LHCN-M2 (cell line): ENCODE measurements around the gene MKI67. TPM values are rescaled to one million over a fixed set of nuclear protein-coding genes. Genes with fewer than 3 reads are reported as not detected.
"Not testable (repeated sequence)": the region's sequence is repeated elsewhere in the genome, so short reads cannot be mapped to it uniquely, and the experiment has no call there.

ENCODE experiments used
- DNase-seq: peaks from one replicate; pipeline ENCODE4 v3.0.0-alpha.2; 2012; ENCODE audit warnings: low read depth
- total RNA-seq: library from RNA; depleted of rRNA; stranded (reverse); fragments of >200 nt; gene quantifications from 2 replicates; pipeline ENCODE4 v1.2.3, GENCODE V29; 2014

MKI67 gene
- total RNA-seq, 1 experiment from 2014 or later: 87.8 TPM

DNA sequence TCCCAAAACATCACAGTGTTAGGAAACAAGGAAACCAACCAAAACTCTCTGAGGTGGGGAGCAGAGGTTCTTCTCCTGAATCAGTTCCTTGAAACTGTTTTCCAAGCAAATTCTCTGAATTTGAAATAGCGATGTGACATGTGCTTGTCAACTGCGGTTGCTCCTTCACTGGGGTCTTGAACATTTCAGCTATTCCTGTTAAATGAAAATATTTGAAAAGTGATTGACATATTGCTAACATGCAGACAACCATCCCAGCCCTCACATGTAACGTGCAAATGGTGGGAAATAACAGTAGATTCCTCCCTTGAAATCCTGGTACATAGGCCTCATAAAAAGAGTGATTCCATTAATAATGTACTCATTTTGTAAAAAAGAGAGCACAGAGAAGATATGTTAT lies 15.9 kb downstream of the MKI67 start:
- DNase-seq: no peak

DNA sequence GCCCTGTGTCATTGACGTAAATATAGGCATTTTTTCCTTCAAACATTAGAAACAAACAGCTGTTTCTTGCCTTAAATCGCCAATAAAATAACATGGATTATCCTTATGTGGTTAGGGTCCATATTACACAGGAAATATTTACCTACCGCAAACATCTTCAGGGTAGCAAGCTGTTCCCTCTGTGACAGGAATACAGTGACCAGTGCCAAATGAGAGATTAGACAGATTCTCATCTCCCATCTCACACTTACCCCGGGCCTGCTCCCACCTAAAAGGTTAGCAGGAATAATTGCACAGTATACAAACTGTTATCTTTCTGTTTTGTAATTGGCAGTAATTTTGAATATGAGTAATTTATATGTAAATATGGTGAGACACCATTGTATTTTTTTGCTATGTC lies 16.5 kb downstream of the MKI67 start:
- no peak for DNase-seq

DNA sequence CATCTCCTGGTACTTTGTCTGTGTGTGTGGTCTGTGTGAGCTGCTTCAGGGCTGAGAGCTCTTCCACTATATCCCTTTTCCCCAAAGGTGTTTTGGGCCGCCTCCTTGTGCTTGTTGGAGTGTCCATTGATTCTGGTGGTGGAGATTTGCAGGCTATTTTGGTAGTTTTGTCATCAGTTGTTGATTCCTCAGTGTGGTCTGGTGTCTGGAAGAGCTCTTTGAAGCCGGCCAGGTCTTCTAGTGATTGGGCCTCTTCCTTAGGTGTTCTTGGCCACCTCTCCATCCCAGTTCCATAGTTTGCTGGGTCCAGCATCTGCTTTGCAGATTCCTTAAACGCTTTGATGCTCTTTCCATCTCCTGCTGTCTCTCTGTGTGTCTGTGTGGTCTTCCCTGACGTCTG lies 20.8 kb downstream of the MKI67 start:
- no peak for DNase-seq

DNA sequence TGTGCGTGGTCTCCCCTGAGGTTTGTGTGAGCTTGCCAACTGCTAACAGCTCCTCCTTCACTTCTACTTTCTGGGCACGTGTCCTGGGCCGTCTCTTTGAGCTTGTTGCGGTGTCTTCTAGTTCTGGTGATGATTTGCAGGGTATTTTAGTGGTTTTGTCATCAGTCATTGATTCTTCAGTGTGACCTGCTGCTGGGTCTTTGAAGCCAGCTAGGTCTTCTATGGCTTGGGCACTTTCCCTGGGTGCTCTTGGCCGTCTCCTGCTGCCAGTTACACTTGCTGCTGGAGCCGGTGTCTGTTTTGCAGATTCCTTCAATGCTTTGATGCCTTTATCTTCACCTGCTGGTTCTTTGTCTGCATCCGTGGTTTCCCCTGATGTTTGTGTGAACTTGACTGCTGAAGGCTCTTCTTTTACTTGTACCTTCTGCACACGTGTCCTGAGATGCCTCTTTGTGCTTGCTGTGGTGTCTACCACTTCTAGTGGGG lies 23.0 kb downstream of the MKI67 start:
- no peak for DNase-seq

DNA sequence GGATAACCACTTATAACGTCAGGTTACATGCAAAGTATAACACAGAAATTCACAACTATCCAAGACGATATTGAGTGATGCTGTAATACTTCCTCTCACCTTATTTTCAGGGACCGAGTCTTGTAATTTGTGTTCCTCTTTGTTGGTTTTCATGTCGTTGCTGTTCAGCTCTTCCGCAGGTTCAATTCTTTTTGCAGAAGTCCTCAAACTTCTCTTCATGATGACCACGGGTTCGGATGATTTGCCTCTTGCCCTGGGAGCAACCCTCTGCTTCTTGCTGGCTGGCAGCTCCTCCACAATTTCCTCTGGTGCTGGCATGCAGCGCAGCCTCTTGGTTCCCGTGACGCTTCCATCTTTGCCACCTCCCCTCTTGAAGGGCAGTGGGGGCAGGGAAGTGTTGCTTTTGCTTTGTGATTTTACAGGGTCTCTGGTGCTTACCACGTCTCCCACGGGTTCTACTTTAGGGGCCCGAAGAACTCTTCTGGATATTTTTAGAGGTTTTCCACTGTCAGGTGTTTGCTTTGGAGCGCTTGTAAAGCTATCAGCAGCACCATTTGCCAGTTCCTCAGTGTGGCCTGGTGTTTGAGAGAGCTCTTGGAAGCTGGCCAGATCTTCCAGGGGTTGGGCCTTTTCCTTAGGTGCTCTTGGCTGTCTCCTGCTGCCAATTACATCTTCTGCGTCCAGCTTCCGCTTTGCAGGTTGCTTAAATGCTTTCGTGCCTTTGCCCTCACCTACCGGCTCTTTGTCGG lies 23.6 kb downstream of the MKI67 start:
- no peak for DNase-seq

DNA sequence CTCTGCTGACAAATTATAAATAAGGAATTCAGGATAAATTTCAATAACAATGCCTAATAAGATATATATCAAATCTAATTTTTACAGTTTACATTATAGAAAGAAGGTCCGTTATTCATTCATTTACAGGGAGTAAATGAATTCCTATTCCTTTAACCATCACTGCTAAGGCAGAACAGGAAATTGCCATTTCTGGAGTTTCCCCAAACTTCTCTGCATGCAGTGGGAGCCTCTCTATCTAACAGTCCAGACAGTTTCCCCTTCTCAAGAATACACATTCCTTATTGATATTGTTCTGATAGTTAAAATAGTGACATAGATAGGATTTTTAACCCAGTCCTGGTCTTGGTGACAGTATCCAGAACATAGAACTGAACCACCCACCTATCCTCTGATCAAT lies 24.3 kb downstream of the MKI67 start:
- no peak for DNase-seq

DNA sequence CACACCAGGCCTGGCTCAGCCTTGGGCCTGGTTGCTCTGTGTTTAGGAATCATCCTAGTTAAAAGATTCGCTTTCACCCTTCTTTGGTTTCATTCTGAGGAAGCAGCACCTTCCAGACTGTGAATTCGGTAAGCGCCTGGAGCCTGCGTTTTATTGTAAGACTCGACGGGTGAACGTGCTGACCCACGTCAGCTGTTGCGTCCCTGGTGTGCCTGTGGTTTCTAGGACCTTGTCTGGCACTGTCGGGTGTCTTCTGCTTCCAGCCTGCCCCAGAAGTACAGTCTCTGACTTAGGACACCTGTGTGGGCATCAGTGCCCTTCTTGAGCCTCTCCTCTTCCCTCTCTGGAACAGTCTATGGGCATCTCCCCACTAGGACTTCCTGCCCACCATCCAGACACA lies 26.3 kb downstream of the MKI67 start:
- no peak for DNase-seq

DNA sequence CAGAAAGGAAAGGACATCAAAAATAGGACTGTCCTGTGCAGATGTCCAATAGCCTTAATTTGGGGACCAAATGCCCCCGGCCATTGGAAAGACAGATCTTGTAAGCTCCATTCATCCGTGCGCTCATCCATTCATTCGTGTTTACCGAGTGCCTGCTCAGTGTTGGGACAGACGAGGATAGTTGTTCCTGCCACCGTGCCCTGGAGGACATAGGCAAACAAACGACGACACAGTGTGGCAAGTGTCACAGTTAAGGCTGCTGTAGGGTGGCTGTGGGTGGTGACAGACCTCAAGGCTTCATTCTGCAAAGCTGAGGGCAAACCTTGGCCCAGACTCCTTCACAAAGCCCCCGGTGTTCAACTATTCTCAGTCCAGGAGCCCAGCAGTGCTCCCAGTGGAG lies 27.6 kb downstream of the MKI67 start:
- DNase-seq: no peak

DNA sequence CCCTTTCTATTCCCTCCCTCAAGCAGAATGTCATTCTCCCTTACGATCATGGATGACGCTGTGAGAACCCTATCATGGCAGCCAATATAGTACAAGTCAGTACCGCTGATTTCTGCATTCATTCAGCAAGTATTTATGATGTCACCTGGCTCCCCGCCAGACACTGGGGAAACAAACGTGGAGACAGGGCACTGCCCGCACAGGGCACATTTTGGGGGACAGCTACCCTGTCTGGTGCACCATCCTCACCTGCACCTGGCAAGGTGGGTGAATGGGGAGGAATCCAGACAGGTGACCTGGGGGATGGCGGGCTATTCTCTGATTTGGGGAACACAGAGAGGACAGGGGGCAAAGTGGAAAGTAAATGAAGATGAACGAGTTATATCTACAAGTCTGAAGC lies 28.4 kb downstream of the MKI67 start:
- no peak for DNase-seq

DNA sequence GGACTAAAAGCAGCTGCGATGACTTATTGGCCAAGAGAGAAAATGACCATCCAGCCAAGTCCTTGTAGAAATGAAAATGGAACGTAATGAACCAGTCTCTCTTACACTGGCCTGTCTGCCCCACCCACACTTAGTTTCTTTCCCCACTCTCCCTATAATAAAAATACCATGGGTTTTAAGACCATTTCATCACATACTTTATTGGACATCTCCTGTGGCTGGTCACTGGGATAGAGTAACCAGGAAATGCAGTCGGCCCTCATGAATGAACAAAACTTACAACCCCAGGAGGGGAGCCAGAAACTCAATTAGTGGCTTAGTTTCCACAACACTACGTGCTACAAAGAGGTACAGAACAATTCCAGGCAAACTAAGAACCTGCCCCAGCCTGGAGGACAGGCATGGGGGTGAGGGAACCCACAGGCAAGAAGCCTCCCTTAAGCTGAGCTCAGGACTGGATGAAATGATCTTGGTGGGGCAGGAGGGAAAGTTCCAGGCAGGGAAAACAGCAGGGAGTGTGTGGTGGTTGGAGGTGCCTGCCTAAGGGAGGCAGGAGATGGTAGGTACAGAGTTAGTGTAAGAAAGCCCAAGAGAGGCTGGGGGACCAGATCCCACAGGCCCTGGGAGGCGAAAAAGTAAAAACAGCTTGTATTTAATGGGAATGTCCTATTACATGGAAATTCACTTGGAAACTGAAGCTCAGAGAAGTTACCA lies 29.6 kb downstream of the MKI67 start:
- DNase-seq: no peak

DNA sequence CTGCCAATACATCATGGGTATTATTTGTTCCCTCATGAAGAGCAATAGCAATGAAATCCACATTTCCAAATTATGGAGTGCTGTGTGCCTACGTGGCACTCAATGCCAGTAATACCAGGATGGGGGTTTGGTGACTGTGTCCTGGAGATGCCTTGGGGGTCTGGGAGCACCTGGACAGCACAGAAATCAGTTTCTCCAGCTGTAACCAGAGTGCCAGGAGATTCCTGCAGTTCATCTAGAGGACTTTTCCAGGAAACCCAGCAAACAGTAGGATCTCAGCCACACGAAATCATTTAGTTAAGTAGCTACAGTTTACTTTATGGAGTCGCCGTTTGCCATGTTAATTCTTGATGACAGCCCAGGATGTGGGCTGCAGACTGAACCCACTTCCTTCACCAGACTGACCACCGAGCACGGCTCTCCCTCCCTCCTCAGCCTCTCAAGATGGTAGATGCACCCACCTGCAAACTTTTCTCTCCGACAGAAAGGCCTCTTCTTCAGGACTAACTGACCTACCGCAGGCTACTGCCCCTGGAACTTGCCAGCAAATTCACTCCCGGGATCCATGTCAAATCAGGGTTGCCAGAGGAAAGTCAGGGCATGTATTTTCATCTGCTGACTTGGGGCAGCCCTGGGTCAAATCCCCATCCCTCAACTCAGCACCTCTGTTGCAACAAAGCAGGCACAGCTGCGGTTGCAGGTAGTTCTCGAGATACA lies 30.3 kb downstream of the MKI67 start:
- no peak for DNase-seq

DNA sequence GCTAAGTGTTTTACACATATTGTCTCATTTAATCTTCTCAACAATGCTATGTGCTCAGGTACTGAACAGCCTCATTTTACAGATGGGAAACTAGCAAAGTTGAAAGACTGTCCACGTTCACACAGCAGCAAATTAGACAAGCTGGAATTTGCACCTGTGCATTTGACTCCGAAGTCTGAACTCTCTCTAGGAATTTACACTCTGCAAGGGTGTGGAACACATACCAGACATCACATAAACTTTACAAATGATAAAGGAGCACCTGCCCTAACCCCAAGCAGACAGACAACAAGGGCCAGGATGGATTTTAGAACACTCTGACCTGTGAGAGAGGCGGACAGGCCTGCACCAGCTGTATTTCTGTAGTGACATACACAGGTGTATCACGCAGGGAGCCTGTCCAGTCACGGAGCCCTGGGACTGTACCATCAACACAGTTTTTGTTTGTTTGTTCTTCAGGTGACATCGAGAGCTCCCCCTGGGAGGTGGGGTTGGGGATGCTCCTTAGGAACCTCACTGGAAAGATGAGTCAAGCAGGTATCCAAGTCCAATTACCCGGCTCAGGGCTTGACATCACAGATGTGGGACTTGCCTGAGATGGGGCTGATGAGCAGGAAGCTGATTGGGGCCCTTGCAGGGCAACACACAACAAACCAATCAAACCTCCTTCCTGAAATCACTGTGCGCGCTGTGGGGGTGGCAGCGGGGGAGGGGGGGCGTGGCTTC lies 31.0 kb downstream of the MKI67 start:
- DNase-seq: no peak

DNA sequence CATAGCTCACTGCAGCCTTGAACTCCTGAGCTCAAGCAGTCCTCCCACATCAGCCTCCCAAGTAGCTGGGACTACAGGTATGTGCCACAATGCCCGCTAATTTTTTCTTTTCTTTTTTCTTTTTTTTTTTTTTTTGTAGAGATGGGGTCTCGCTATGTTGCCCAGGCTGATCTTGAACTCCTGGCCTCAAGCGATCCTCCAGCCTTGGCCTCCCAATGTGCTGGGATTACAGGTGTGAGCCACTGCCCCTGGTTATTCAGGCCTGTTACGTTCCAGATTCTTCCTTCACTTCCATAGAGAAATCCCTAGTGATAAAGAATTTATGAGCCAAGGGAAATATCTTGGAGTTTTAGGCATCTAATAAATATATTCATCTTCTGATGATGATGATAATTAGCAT lies 31.6 kb downstream of the MKI67 start:
- DNase-seq: not testable (repeated sequence)

DNA sequence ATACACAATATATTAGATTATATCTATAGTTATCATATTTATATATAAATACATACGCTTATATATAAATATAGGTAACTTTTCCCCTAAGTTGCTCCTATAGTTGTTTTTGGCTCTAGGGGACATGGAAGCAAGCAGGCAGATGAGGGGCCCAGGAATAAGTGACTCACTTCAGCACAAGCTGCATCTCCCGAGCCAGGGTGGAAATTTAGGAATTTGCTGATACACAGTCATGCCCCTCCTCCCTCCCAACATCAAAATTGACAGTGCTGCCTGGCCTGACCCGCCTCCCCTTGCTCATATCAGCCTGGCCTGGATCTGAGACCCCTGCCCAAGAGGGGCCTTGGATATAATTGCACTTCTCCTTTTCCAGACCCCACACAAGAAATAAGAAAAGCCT lies 33.8 kb downstream of the MKI67 start:
- DNase-seq: no peak

DNA sequence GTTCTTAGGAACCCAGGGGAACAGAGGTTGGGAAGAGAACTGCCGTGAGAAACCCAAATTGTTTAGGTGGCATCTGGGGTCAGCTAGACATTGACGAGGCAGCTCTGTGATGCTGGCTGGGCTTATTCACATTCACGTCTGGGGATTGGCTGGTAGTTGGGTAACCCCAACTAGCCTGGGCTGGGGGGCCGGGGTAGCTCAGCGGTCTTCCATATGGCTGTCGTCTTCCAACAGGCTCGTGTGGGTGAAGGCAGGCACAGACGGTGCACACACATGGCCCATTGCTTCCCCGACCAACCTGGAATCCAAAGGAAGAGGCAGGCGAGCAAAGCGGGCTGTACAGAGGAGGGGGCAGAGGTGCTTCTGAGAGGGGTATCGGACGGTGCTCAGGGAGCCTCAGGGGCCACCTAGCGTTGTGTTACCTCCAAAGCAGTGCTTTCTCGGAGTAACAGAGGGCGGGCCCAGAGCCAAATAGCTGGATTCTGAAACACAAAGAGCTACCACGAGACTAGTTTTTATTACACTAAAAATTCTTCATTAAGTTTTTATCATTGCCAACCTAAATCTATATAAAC lies 34.5 kb downstream of the MKI67 start:
- DNase-seq: no peak

DNA sequence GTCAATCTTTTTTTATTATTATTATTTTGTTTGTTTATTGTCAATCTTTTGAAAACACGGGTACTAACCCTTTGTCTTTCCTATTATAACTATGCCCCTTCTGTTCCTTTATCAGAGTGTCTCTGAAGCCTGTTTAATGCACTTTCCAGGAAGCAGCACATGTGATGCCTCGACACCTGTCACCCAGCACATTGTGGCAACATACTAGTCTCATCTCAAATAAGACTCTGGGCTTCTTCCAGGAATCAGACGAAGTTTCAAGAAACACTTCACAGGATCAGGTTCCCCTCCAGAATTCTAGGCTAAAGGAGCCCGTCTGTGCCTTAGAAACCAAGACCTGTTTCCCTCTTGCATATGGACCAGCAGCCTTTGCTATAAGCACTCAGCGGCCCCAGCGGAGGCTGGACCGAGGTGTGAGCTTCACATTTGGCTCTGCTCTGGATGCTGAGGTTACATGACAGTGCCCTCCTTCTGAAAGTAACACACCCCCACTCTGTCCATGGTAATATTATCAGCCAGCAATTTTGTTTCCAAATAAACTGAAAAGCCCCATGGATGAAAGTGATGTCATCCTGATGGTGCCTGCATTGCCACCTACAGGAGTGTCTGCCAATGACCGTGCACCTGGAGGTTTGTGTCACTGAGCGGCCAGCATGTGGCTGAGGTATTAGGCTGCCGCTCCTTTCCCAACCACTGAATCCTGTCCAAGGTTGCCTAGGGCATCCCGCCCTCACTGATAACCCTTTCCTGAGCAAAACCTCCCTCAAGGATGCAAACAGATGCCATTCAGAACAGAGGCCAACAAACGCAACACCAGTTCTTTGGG lies 38.1 kb downstream of the MKI67 start:
- no peak for DNase-seq

DNA sequence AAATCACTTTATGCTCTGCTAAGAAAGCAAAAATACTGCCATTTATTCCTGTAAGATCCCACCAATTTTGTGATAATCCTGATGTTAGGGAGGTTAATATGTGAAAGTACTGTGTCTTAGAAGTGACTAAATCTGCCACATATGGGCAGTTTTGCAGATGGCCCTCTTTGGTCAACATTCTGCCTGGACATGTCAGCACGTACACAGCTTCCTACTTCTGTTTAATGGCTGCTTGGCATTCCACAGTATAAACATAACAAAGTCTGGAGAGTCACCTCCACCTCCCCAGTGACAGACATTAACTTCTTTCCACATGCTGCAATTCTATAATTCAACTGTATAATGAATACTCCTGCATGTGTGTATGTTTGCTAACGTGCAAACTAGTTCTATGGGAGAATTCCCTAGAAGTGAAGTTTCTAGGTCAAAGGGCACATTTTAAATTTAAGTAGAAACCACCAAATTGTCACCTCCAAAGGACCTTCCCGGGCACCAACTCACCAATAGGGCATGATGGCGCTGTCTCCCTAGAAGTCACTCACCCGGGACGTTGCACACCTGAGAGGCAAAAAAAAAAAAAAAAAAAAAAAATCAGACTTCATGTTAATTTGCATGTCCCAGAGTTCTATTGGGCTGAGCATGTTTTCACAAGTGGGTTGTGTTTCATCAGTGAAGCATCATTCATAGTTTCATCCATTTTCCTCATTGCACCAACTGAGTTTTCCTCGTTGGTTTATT lies 38.9 kb downstream of the MKI67 start:
- DNase-seq: no peak

DNA sequence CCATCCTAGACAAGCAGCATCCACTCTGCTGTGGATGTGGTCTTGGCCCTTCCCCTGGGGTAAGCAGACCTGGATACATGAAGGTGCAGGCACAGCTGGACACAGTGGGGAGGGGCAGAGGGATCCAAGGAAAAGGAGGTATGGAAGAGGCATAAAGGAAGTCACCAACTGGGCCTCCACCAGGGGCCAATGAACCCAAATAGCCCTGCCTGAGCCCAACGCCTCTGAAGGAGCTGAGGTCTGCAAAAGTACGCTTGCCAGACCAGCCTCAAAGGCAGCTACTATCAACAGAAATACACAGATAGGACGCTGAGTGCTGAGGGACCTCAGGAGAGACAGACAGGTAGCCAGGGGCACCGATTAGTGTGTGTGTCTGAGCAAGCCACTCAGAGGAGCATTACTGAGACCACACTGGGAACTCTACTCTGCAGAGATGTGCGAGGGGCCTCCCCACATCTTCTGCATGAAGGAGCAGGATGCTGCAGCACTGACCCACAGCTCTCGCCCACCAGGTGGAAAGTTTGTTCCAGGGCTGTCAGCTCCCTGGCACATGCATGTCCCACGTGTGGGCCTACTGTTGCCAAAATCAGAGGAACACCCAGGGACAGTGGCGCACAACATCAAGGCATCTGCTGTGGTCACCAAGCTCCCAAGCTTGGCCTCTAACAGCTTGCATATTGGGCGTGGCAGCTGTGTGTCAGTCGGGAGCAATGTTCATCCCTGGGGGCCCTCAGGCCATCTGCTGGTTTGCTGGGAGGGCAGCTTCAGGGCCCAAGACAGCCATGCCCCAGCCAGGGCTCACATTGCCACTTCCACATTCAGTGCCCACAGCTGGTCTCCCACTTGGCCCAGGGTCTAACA lies 40.0 kb downstream of the MKI67 start:
- DNase-seq: peak; percentile 55

DNA sequence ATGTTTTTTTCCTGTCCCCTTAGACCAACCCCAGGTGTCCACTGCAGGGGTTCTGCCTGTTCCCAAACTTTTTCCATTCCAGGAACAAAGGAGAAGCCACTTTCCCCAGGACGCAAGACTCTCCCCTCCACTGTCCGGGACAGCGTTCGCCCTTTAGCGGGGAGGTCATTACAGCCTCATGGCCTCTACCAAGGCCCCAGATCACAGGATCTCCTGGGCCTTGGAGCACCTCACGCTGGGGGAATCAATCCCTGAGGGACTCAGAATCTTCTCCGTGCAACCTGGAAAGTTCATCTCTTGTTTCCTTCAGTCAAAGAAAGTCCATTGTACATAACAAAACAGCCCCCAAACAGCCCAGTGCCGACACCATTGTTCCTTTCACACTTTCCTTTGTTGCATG lies 41.2 kb downstream of the MKI67 start:
- DNase-seq: no peak
